Right forelimb (tissue), 1 donor: ENCODE measurements around the gene DNAAF8.
A peak's percentile ranks its signal among the peaks of the same experiment; 100 is the strongest.
"Not testable (repeated sequence)": the region's sequence is repeated elsewhere in the genome, so short reads cannot be mapped to it uniquely, and the experiment has no call there.

ENCODE experiments used
- DNase-seq: peaks from one replicate; pipeline ENCODE4 v3.0.0-alpha.2; 2018

DNAAF8 gene

DNA sequence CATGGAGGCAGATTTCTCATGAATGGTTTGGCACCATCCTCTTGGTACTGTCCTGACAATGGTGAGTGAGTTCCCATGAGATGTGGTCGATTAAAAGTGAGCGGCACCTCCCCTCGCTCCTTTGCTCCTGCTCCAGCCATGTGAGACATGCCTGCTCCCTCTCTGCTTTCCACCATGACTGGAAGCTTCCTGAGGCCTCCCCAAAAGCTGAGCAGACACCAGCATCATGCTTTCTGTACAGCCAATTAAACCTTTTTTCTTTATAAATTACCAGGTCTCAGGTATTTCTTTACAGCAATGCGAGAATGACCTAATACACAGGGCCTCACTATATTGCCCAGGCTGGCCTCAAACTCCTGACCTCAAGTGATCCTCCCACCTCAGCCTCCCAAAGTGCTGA, 20.5 kb downstream of the DNAAF8 start:
- DNase-seq = no peak

DNA sequence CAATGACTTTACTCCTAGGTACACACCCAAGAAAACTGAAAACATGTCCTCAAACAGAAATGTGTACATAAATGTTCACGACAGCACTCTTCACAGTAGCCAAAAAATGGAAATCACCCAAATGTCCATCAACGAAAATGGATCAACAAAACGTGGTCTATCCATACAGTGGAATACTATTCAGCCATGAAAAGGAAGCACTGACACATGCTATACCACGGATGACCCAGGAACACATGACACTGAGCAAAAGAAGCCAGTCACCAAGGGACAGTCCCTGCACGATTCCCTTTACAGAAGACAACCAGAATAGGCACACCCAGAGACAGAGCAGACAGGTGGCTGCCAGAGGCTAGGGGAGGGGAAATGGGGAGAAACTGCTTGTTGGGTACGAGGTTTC, 21.4 kb downstream of the DNAAF8 start:
- DNase-seq = no peak

DNA sequence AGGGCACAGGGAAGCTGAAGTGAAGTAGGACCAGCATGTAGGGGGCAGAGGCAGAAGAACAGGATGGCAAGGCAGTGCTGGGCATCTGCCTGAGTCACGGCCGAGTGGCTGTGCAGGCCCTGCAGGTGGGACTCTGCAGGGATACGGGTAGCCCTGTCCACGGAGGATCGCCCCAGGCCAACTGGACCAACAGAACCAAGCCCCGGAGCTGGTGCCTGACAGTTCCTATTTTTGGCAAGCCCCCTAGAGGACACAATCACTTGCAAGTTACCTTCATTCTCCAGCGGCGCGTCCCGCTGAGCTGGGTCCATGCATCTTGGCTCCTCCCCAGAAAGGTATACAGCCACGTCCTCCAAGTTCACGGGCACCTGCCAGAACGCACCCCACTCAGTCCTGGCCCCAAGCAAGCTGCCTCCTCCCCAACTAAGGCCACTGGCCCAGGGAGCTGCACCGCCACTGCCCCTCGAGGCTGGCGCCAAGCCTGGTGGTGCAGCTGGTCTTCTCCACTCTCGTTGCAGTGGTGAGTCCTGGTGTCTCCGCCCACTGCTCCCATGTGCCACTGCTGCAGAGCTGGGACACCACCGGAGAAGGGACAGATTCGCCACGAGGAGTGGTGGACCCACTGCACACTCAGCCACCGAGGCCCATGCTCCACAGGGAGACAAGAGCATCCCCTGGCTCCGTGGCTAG, 26.0 kb downstream of the DNAAF8 start:
- DNase-seq = no peak

DNA sequence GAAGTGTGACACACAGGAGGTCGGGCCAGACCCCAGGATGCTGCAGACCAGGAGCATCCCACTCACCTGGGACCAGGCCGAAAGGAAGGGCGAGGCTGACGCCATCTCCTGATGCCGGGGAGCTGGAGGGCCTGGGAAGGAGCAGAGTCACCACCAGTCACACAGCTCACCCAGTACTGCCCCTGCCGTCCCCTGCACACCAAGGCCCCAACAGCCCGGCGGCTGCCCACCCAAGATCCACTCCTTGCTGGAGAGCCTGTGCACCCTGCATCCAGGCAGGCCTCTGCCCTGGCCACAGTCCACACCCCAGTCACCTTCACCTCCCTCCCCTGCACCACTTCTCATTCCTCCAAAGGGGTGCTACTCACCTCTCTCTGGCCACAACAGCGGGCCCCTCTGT, 27.9 kb downstream of the DNAAF8 start:
- no peak for DNase-seq

DNA sequence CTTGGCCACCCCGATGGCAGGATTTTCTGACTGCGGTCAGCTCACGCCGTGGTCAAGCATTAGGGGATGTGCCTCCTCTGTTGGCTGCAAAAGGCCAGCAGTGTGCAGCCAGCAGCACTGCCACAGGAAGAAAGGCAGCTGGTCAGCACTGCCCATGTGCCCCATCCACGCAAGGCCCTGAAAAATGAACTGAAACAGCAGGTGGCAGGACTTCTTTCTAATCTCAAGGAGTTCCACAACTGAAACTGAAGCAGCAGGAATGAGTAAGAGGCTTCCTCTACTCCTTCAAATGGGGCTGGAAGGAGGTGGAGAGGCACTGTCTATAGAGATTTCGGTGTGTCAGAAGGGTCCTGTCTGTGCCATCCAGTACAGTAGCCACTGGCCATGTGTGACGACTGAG, 29.5 kb downstream of the DNAAF8 start:
- no peak for DNase-seq

DNA sequence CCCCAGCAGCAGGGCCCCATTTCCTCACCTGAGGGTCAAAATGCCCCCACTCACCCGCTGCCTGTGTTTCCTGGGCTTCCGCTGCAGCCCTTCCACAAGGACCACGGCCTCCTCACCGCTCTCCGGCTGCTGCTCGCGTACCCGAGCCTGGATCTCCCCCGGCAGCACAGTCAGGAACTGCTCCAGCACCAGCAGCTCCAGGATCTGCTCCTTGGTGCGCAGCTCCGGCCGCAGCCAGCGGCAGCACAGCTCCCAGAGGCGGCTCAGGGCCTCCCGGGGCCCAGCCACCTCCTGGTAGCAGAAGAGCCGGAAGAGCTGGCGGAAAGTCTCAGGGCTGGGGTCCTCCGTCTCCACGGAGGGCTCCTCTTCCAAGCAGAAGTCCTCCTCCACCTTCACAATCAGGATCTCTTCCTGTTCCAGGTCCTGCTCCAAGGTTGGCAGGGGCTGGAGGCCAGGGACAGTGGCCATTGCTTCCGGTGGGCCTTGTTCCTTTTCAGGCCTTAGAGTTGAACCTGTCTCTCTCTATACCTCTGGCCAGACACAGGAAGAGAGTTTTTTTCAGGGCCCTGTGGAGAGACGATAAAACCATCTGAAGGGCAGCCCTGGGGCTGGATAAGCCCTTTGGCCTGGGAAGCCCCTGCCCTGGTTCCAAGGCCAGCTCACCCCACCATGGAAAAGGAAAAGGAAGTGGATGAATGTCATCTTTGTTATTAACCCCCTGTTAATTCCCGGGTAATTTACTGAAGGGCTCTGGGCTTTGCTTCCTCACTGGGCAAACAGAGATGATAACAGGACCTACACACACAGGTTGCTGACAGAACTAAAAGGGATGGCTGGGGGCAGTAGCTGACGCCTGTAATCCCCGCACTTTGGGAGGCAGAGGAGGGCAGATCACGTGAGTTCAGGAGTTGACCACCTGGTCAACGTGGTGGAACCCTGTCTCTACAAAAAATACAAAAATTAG, 31.5 kb downstream of the DNAAF8 start:
- no peak for DNase-seq

DNA sequence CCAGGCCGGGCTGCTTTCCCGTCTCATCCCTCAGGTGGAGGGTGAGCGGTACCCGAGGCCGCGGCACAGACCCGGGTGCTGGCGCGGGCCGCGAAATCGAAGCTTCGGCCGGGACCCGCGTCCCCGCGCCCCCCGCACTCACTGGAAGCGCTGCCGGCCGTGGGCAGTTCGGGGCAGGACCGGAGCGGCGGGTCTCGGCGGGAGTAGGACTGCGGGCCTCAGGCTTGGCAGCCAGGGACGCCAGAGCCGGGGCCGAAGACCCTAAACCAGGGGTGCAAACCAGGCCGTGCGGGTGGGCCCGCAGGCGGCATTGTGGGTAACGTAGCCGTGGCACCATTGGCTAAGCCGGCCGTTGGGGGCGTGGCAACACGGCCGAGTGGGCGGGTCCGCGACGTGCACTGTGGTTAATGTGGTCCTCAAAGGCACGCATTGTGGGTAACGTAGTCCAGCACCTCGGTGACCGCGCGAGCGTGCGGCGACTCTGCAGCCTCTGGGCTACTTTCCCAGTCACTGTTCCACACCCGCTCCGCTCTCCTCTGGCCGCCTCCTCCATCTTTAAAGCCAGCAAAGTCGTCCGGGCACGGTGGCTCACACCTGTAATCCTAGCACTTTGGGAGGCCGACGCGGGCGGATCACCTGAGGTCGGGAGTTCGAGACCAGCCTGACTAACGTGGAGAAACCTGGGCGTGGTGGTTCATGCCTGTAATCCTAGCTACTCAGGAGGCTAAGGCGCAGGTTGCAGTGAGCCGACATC, 32.7 kb downstream of the DNAAF8 start, which contains the start of gene ZNF500:
TSS of gene ZNF500 (minus strand) at position 288 of the 754 bp plus-strand sequence. CDS start 1,184 bp downstream, outside the sequence.
- peak; percentile 98 for DNase-seq

DNA sequence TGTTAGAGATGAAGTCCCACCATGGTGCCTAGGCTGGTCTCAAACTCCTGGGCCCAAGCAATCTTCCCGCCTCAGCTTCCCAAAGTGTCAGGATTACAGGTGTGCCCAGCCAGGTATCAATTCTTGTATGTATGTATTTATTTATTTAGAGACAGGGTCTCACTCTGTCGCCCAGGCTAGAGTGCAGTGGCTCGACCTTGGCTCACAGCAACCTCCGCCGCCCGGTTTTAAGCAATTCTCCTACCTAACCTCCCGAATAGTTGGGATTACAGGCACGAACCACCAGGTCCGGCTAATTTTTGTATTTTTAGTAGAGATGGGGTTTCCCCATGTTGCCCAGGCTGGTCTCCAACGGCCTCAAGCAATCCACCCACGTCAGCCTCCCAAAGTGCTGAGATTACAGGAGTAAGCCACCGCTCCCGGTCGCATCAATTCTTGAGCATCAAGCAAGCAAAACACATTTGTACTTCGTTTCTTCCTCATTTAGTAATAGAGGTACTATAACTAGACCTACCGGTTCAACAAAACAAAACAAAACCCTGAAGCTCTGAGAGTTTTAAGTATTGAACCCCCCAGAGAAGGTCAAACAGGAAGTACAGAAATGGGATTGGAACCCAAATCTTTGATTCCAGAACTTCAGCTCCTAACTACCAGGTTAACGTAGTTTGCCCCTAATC, 33.7 kb downstream of the DNAAF8 start:
- no peak for DNase-seq

DNA sequence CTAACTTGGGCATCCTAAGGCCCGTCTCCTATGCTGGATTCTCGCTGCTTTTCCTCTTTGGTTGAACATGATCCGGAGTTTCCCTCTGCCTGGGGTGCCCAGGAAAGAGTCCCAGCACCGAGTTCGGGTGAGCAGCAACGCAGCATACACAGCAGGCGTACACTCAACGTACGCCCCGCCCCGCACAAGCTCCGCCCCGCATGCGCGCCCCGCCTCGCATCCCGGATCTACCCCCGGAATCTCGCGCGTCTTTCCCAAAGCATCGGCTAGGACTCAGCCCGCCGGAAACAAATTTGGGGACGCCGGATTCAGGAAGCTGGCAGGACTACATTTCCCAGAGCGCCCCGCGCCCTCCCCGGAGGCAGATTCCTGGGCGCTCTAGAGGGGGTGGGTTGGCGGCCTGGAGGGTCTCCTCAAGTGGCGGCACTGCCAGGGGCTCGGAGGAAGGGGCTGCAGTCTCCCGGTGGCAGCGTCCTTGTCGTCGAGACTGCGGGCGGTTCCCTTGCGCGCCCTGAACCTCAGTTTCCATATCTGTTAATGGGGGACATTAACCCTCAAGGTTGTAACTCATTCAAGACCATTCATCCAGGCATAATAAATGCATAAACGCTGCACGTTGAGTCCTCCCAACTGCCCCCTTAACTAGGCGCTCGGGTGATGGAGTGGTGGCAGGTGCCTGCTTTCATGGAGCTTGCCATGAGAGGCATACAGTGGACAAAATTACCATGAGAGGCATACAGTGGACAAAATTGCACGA, 34.4 kb downstream of the DNAAF8 start:
- DNase-seq = peak; percentile 99

DNA sequence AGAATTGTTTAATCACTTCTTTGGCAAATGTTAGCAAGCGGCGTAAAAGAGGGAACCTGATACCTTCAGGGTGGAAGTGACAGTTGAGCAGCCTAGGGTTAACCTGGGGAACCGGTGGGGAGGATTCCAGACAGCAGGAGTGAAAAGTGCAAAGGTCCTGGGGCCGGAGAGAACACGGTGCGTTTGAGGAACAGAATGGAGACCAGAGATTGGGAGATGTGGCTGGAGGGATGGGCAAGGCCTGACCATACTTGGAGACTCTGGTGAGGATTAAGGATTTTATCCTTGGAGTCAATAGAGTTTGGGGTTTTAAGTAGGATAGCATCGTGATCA, 34.9 kb downstream of the DNAAF8 start:
- no peak for DNase-seq

DNA sequence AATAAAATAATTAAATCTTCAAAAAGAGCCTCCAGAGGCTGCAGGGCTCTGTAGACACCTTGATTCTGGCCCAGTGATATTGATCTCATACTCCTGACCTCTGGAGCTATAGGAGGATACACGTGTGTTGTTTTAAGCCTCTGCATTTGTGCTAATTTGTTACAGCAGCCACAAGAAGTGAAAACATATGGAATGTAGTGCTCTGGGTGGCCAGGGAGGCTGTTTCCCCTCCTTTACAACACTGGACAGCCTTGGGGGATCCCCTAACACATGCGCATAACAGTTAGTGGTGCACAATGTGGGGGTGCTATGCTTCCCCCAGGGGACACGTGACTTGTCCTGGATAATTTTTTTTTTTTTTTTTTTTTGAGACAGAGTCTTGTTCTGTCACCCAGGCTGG, 37.3 kb downstream of the DNAAF8 start:
- DNase-seq = no peak

DNA sequence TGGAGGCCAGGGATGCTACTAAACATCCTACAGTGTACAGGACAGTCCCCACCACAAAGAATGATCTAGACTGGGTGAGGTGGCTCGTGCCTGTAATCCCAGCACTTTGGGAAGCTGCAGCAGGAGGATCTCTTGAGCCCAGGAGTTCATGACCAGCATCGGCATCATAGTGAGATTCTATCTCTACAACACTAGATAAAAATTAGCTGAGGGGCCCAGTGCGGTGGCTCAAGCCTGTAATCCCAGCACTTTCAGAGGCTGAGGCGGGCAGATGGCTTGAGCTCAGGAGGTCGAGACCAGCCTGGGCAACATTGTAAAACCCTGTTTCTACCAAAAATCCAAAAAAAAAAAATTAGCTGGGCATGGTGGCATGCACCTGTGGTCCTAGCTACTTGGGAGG, 38.0 kb downstream of the DNAAF8 start:
- no peak for DNase-seq

DNA sequence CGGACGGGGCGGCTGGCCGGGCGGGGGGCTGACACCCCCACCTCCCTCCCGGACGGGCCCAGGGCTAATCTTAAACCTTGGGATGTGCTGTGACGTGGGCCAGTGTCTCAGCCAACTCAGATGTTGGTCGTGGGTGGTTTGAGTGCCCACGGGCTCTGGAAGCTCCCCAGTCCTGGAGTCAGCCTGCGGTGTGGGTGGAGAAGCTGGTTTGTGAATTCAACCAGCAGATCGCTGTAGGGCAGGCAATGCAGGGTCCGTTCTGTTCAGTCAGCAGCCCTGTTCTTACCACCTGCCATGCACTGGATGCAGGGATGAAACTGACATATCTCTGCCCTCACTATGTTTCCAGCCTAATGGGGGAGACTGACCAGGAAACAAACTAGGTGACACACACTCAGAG, 40.7 kb downstream of the DNAAF8 start:
- DNase-seq = no peak

DNA sequence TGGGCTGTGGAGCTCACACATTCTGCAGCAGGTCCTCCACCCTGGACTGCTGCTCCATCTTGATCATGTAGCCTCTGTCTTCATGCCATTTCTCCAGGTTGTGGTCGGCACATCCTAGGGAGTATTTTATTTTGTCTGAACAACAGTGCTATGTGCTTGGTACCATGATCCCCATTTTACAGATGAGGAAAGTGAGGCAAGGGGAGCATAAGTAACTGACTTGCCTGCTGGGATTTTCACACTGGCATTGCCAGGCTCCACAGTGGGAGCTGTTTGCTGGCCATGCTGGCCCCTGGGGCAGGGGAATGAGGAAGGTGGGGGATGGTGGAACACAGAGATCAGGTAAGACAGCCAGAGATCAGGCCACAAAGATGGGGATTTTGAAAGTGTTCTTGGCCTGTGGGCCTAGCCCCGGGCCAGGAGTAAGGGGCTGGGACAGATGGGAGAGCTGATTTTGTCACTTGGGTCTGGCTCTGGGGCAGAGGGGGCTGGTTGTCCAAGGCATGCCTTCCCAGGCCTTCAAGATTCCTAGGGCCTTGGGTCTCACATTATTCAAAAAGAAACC, 41.9 kb downstream of the DNAAF8 start:
- DNase-seq = no peak

DNA sequence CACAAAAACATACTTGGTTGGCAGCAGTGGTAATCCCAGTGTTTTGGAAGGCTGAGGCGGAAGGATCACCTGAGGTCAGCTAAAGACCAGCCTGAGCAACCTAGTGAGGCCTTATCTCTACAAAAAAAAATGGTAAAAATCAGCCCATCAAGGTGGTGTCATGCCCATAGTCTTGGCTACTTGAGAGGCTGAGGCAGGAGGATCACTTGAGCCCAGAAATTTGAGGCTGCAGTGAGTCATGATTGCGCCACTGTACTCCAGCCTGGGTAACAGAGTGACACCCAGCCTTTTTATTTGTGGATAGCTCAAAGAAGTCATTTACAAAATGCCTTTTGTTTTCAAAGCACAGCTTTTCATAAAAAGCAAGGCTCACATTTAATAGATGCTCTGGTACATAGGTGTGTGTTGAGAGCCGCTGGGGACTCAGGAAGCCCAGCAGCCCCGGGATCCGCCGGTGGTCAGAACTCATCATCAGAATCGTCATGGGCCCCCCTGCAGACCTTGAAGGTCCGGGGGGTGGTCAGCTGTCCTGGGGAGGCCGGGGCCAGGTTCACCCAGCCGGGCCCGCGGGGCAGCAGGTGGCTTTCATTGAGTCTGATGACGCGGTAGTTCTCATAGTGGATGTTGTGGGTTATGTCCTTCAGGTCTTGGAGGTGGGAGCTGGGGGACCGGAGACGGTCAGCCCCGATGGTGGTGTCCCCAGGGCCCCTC, 43.2 kb downstream of the DNAAF8 start:
- DNase-seq = no peak

DNA sequence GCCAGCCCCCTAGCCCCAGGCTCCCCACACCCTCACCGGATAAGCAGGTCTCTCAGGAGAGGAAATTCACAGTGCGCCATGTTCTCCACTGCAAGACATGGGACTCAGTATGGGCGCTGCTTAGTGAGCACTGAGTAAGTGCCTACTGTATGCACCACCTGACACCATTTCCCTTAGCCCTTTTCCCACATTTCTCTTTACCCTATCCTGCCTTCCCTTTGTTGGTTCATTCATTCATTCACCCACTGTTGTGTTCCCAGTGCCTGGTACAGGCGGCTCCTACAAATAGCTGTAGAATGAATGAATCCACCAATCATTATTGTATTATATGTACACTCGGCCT, 43.7 kb downstream of the DNAAF8 start:
- DNase-seq = no peak

DNA sequence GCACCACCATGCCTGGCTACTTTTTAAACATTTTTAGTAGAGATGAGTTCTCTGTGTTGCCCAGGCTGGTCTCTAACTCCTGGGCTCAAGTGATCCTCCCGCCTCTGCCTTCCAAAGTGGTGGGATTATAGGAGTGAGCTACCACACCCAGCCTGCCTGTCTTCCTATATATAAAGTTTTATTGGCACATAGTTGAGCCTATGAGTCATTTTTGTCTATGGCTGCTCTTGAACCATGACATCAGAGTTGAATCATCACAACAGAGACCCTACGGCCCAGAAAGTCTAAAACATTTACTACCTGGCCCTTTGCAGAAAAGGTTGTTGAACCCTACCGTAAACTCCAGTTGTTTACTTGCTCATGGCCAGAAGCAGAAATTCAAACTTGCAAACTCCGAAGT, 45.9 kb downstream of the DNAAF8 start:
- no peak for DNase-seq

DNA sequence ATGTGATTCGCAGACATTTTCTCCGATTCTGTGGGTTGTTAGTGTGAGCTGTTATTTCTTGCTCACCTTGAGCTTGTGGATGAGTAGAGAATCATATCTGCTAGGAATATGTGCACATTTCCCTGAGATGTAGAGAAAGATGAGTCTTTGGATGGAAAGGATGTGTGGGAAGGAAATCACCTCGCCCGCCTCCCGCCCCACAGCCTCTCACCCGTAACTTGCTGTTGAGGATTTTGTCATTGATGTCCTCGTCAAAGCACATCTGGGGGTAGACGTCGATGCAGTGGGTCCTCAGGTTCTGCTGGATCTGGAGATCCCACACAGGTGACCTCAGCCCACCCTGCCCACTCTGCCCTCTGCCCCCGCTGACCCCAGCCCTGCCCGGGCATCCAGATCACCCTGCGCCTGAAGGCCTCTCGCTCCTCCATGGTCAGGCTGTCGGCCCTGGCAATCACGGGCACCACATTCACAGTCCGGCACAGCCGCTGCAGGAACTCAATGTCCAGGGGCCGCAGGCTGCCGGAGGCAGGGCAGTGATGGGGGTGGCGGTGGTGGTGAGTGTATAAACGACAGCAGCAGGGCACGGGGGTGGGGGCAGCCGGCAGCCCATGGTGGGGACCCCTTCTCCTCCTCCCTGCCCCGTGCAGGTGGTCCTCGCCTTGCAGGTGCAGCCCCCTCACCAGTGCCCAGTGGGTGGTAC, 49.1 kb downstream of the DNAAF8 start:
- no peak for DNase-seq

DNA sequence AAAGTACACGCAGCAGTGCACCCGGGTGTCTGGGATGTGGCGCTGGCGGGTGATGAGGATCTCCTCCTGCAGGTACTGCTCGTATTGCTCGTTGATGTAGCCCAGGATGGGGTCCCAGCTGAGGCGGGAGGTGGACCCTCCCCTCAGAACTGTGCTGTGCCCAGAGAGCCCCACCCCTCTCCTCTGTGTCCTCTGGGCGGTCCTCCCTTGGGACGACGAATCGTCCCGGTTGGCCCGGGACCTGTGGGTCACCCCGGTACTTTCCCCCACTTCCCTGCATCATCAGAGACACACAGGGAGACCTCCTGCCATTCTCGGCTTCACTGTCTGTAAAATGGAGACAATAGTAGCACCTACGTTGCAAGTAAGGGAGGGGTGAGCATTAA, 49.6 kb downstream of the DNAAF8 start:
- DNase-seq = no peak

DNA sequence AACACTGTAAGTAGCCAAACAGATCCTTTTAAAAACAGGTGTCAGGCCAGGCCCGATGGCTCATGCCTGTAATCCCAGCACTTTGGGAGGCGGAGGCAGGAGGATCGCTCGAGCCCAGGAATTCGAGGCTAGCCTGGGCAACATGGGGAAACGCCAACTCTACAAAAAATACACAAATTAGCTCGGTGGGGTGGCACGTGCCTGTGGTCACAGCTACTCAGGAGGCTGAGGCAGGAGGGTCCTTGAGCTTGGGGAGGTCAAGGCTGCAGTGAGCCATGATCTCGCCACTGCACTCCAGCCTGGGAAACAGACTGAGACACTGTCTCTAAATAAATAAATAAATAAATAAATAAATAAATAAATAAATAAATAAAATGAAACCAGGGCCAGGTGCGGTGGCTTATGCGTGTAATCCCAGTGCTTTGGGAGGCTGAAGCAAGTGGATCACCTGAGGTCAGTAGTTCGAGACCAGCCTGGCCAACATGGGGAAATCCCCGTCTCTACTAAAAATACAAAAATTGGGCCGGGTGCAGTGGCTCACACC, 50.2 kb downstream of the DNAAF8 start:
- not testable (repeated sequence) for DNase-seq
